HUDEP-2 (cell line): ENCODE measurements around the gene EYS.

ENCODE experiments used
- DNase-seq, 76 experiments: peaks; one replicate each; lab custom pipeline; 2025; ENCODE audit not compliant: unreplicated experiment in 76 of 76; lab: John Stamatoyannopoulos, UW

Gene EYS

DNA sequence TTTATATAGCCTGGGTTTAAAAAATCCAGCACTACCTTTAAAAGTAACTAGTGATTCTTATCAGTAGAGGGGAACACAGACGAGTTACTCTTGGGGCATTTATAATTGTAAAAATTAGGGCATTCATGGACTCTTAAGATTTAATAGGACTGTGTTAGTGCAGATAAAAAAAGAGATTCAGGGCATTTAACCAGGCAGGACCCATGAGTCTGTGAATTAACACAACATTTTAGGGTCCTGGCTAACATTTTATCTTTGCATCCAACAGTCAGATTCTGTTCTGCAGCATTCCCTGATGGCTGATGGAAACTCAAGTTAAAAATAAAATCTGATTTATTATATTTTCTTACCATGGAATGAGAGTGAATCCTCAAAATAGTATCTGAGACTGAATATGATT is 1297.1 kb downstream of the EYS start:
- DNase-seq: no peak

DNA sequence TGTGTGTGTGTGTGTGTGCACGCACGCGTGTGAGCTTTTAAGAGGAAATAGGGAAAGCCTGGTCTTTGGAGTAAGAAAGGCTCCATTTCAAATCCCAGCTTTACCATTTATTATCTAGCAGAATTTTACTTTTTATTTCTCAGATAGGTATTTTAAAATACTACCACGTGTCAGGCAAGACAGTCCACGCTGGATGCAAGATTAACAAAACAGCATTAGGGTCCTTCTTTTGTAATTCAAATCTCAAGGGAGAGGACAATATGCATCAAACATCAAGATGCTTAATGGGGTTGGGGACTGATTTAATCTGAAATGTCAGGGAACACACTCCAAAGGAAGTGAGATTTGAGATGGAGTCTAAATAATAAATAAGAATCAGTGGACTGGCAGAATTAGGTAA is 1302.6 kb downstream of the EYS start:
- DNase-seq: no peak

DNA sequence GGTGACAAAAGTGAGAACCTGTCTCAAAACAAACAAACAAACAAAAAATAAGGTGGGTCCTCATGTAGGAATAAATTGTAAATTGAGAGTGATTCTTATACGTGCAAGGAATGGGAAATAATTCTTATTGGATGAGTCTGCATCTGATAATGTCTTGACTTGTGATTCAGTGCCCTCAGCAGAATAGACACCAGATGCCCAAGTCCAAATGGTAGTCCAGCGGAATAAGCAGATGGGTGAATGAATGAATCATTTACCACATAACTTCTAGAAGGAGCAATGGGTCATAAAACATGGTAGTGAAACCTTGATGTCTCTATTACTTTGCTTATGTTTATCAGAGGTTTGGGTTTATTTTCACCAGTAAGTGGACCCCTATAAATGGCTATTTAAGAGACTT is 1323.7 kb downstream of the EYS start:
- no peak for DNase-seq

- no peak for DNase-seq
Measured at GRCh38 chr6:64376394-64376793, 1330.6 kb downstream of the EYS start.

GRCh38 chr6:64357430-64357829 is 1349.6 kb downstream of the EYS start:
- no peak for DNase-seq

DNA sequence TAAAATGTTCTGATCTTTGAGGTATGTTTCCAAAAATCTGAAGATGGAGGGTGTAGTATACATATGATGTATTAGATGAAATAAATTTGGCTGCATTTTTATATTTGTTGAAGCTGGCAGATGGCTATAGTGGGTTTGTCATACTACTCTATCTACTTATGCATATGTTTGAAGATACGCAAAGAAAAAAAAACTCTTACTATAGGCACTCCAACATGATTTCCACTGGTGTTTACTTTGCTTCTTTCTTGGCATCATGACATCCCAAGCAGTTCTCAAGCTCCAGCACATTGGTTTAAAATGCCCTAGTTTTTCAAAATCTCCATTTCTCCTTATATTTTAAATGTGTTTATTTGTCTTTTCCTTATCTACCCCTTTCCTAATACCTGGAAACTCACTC is 1359.6 kb downstream of the EYS start:
- no peak for DNase-seq

GRCh38 chr6:64335195-64335594 is 1371.8 kb downstream of the EYS start:
- no peak for DNase-seq

GRCh38 chr6:64334636-64335035 is 1372.4 kb downstream of the EYS start:
- no peak for DNase-seq

DNA sequence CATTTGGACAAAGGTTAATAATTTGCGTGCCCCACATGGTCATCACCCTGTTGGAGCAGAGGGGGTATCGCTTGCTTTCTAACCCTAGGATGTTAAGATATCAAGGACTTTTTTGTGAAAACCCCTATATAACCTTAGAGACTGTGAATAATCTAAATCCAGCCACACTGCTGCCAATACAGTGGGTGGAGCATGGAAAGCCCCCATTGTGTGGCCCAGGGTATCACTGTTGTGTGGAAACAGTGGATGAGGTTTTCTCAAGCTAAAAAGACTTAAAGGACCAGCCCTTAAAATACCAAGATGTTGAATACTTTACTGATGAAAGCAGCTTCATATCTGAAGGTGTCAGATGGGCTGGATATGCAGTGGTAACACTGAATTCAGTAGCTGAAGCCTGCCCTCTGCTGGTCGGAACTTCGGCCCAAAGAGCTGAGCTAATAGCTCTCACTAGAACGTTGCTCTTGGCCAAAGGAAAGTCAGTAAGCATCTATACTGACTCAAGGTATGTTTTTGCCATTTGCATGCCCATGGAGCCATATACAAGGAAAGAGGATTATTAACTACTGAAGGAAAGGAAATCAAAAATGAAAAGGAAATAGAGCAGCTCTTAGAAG is 1376.2 kb downstream of the EYS start:
- DNase-seq: peak in 50 of 76 experiments; percentile 5 to 81 (median 34)

DNA sequence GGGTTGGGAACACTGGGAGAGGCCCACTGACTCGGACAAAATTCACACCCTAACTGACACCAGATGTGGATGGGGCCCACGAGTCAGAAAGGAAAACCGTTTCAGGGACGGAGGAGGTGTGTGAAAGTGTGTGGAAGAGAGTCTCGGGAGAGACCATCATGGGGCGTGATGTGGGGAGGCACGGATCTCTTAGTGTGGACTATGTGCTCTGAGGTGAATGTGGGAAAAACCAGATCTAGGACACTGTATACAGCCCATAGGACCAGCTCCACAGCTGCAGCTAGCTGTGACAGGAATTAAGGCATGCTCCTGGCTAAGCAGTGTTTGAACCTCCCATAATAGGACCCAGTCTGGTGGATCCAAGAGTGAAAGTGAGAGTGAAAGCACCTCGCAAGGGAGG is 1380.1 kb downstream of the EYS start:
- DNase-seq: no peak

- DNase-seq: no peak
Measured at GRCh38 chr6:64325093-64325492, 1381.9 kb downstream of the EYS start.

- no peak for DNase-seq
Measured at GRCh38 chr6:64310214-64310613, 1396.8 kb downstream of the EYS start.

DNA sequence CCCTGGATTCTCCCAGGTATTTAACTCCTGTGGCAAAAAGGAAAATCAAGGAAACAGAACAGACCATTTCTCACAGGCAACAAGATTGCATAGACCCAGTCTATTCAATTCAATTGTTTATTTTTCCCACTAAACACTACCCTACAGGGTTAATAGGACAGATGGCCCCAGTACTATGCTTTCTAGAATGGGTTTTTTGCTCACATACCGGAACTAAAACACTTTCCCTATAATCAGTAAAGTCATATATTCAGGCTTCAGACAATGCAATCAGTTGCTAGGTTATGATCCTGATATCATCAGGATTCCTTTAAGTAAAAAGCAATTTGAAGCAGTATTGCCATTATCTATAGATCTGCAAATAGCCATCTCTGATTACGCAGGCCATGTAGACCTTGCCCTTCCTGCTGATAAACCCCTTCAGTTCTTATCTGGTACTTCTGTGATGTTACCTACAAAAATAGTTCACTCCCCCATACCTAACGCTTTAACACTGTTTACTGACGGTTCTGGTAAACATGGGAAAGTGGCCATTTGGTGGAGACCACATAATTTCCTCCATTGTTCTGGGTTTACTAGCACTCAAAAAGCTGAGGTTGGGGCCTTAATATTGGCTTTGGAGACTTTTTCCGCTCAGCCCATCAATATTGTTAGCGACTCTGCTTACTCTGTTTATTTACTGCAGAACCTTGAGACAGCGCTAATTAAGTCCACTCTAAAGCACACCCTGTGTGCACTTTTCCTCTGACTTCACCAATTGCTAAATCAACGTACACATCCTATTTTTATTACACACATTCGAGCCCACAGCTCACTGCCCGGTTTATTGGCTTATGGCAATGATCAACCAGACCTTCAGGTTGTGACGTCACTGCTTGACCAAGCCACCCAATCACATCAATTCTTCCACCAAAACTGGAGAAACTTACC is 1405.5 kb downstream of the EYS start:
- no peak for DNase-seq

- no peak for DNase-seq
Measured at GRCh38 chr6:64299176-64299575, 1407.8 kb downstream of the EYS start.

DNA sequence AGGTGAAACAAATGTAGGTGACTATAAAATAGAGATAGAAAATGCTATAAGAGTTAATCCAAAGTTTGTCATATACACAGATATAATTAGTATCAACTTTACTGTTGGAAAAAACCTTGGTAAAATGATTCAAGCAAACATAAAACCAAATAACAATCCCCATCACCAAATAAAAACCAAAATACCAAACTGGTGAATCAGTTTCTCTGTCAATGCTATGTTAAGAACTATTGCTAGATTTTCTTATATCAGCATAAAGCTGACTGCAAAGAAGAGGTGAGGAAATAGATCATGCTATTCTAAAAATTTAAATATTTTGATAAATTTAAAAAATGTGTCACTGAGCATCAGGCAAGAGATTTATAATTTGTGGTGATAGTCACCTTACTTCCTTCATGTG is 1413.0 kb downstream of the EYS start:
- DNase-seq: no peak

GRCh38 chr6:64293298-64293697 is 1413.7 kb downstream of the EYS start:
- no peak for DNase-seq

DNA sequence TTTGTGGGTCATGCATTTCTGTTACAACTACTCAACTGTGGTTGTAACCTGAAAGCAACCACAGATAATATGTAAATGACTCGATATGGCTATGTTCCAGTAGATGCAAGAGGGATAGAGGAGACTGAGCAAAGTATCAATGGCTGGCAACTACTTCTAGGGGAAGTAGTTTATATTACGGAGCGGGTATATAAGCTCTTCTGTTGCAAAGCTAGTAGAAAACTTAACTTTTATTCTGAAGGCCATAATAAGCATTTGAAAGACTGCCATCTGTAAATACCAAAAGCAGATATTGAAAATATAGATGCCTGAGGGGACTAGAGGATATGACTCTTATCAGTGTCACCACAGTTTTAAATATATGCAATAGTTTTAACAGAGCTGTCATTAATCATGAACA is 1416.2 kb downstream of the EYS start:
- DNase-seq: no peak

DNA sequence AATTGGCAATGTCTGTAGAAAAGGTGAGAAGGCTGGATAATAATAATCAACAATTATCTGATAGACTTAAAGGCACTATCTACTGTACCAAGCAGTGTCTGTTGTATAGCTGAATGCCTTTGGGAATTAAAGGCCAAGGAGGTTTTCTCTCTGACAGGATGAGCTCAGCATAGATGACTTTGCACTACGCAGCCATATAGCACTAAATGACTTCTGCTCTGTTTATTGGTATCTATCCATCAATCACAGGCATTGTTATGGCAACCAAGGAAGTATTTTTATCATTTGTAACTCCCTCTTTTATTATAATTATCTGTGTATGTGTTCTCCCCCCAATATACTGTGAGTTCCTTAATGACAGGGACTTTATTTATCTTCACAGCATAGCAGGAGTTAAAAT is 1417.1 kb downstream of the EYS start:
- no peak for DNase-seq

GRCh38 chr6:64288351-64288750 is 1418.7 kb downstream of the EYS start:
- DNase-seq: no peak

GRCh38 chr6:64281167-64281566 is 1425.9 kb downstream of the EYS start:
- DNase-seq: no peak

GRCh38 chr6:64280569-64280968 is 1426.5 kb downstream of the EYS start:
- peak in 7 of 76 experiments; percentile 2 to 33 (median 12) for DNase-seq

- no peak for DNase-seq
Measured at GRCh38 chr6:64270083-64270482, 1436.9 kb downstream of the EYS start.
